Measurements from ENCODE around the gene SPHK2.

Gene SPHK2

GRCh38 chr19:48611872-48612271, 7.4 kb upstream of the SPHK2 start:
- H2AFZ ChIP-seq (ENCODE audit: low read depth, low read length): no peak overlapping the region
- H3K4me1 ChIP-seq (ENCODE audit: insufficient read depth, low read length): peaks cover 6% of the 10 kb centered on the region
- H3K27me3 ChIP-seq (ENCODE audit: insufficient read depth, low read length): no peaks in the 10 kb centered on the region
- no peaks in the 10 kb centered on the region for H3K9me3 ChIP-seq (ENCODE audit: low read length)
- peaks cover 19% of the 10 kb centered on the region for H3K36me3 ChIP-seq (ENCODE audit: insufficient read depth, low read length)
- H3K4me3 ChIP-seq (ENCODE audit: low read length): no peak overlapping the region

- Histone ChIP-seq H3K9me3 (ENCODE audit: low read length) (no peaks in the 10 kb centered on the region), H3K4me3 (ENCODE audit: low read length) (no peak overlapping the region), H3K27me3 (ENCODE audit: insufficient read depth, low read length) (no peaks in the 10 kb centered on the region), H3K4me1 (ENCODE audit: insufficient read depth, low read length) (peaks cover 18% of the 10 kb centered on the region), H3K36me3 (ENCODE audit: insufficient read depth, low read length) (peaks cover 30% of the 10 kb centered on the region), H2AFZ (ENCODE audit: low read depth, low read length) (no peak overlapping the region)
Measured at GRCh38 chr19:48613024-48613851, 6.1 kb upstream of the SPHK2 start.

GRCh38 chr19:48613852-48614435, 5.4 kb upstream of the SPHK2 start:
- Histone ChIP-seq H3K4me1 (ENCODE audit: insufficient read depth, low read length) (peaks cover 19% of the 10 kb centered on the region), H3K4me3 (ENCODE audit: low read length) (no peak overlapping the region), H2AFZ (ENCODE audit: low read depth, low read length) (no peak overlapping the region), H3K36me3 (ENCODE audit: insufficient read depth, low read length) (peaks cover 30% of the 10 kb centered on the region), H3K27me3 (ENCODE audit: insufficient read depth, low read length) (no peaks in the 10 kb centered on the region), H3K9me3 (ENCODE audit: low read length) (no peaks in the 10 kb centered on the region)

GRCh38 chr19:48614436-48615230, 4.7 kb upstream of the SPHK2 start, which contains the start of gene FAM83E:
Gene FAM83E (minus strand): TSS chr19:48615076. CDS start chr19:48613372, 1,704 bp downstream.
- no peak within 1 kb of the TSS for H3K4me3 ChIP-seq (ENCODE audit: low read length)
- no peaks in the 10 kb centered on the region for H3K9me3 ChIP-seq (ENCODE audit: low read length)

GRCh38 chr19:48615231-48616040, 3.9 kb upstream of the SPHK2 start:
- Histone ChIP-seq H2AFZ (ENCODE audit: low read depth, low read length) (no peak overlapping the region), H3K36me3 (ENCODE audit: insufficient read depth, low read length) (peaks cover 30% of the 10 kb centered on the region), H3K9me3 (ENCODE audit: low read length) (no peaks in the 10 kb centered on the region), H3K4me1 (ENCODE audit: insufficient read depth, low read length) (peaks cover 19% of the 10 kb centered on the region), H3K27me3 (ENCODE audit: insufficient read depth, low read length) (no peaks in the 10 kb centered on the region), H3K4me3 (ENCODE audit: low read length) (no peak overlapping the region)

More at GRCh38 chr19:48614436-48615230, 4.7 kb upstream of the SPHK2 start, which contains the start of gene FAM83E:
- Histone ChIP-seq H3K27me3 (ENCODE audit: insufficient read depth, low read length) (no peaks in the 10 kb centered on the region), H3K4me1 (ENCODE audit: insufficient read depth, low read length) (peaks cover 19% of the 10 kb centered on the region), H3K36me3 (ENCODE audit: insufficient read depth, low read length) (peaks cover 30% of the 10 kb centered on the region), H2AFZ (ENCODE audit: low read depth, low read length) (no peak within 1 kb of the TSS)

GRCh38 chr19:48616041-48616436, 3.3 kb upstream of the SPHK2 start:
- Histone ChIP-seq H3K9me3 (ENCODE audit: low read length) (no peaks in the 10 kb centered on the region), H3K27me3 (ENCODE audit: insufficient read depth, low read length) (no peaks in the 10 kb centered on the region), H3K4me1 (ENCODE audit: insufficient read depth, low read length) (peaks cover 19% of the 10 kb centered on the region), H3K4me3 (ENCODE audit: low read length) (no peak overlapping the region), H2AFZ (ENCODE audit: low read depth, low read length) (no peak overlapping the region), H3K36me3 (ENCODE audit: insufficient read depth, low read length) (peaks cover 30% of the 10 kb centered on the region)

GRCh38 chr19:48616491-48617056, 2.7 kb upstream of the SPHK2 start:
- Histone ChIP-seq H3K9me3 (ENCODE audit: low read length) (no peaks in the 10 kb centered on the region), H3K36me3 (ENCODE audit: insufficient read depth, low read length) (peaks cover 30% of the 10 kb centered on the region), H2AFZ (ENCODE audit: low read depth, low read length) (no peak overlapping the region), H3K27me3 (ENCODE audit: insufficient read depth, low read length) (no peaks in the 10 kb centered on the region), H3K4me3 (ENCODE audit: low read length) (no peak overlapping the region), H3K4me1 (ENCODE audit: insufficient read depth, low read length) (peaks cover 19% of the 10 kb centered on the region)

- peaks cover 20% of the 10 kb centered on the region for H3K4me1 ChIP-seq (ENCODE audit: insufficient read depth, low read length)
- peaks cover 30% of the 10 kb centered on the region for H3K36me3 ChIP-seq (ENCODE audit: insufficient read depth, low read length)
- H3K4me3 ChIP-seq (ENCODE audit: low read length): peak overlapping the region; percentile 96
- H3K27me3 ChIP-seq (ENCODE audit: insufficient read depth, low read length): no peaks in the 10 kb centered on the region
- H2AFZ ChIP-seq (ENCODE audit: low read depth, low read length): no peak overlapping the region
- H3K9me3 ChIP-seq (ENCODE audit: low read length): no peaks in the 10 kb centered on the region
Measured at GRCh38 chr19:48617146-48617937, 2.0 kb upstream of the SPHK2 start.

- Histone ChIP-seq H2AFZ (ENCODE audit: low read depth, low read length) (no peak overlapping the region), H3K4me3 (ENCODE audit: low read length) (peak overlapping the region; percentile 96), H3K27me3 (ENCODE audit: insufficient read depth, low read length) (no peaks in the 10 kb centered on the region), H3K4me1 (ENCODE audit: insufficient read depth, low read length) (peaks cover 30% of the 10 kb centered on the region), H3K36me3 (ENCODE audit: insufficient read depth, low read length) (peaks cover 30% of the 10 kb centered on the region), H3K9me3 (ENCODE audit: low read length) (no peaks in the 10 kb centered on the region)
Measured at GRCh38 chr19:48618278-48618915, 909 bp upstream of the SPHK2 start.

- Histone ChIP-seq H3K27me3 (ENCODE audit: insufficient read depth, low read length) (no peaks in the 10 kb centered on the region), H2AFZ (ENCODE audit: low read depth, low read length) (no peak overlapping the region), H3K36me3 (ENCODE audit: insufficient read depth, low read length) (peaks cover 30% of the 10 kb centered on the region), H3K4me1 (ENCODE audit: insufficient read depth, low read length) (peaks cover 40% of the 10 kb centered on the region), H3K4me3 (ENCODE audit: low read length) (peak overlapping the region; percentile 96), H3K9me3 (ENCODE audit: low read length) (no peaks in the 10 kb centered on the region)
Measured at GRCh38 chr19:48619692-48620585, 633 bp downstream of the SPHK2 start.
